ENCODE results near the gene TMEM45B. TPM values are rescaled to one million over a fixed set of nuclear protein-coding genes. Genes with fewer than 3 reads are reported as not detected.
"Not testable (repeated sequence)": the region's sequence is repeated elsewhere in the genome, so short reads cannot be mapped to it uniquely, and the experiment has no call there.

The TMEM45B gene
- total RNA-seq, 4 donors from 2014 or later = not detected

GRCh38 chr11:129770993-129771392 lies 44.7 kb upstream of the TMEM45B start:
- TF ChIP-seq EP300 (IDR thresholded peaks at IDR 0.05) (no peak), POLR2A (IDR thresholded peaks at IDR 0.05) (no peak), CTCF (IDR thresholded peaks at IDR 0.05) (no peak)
- H3K4me3 ChIP-seq = no peak overlapping the region
- WGBS, 2 donors = 71 to 75% methylated on average over 1 of the region's 1 CpG
- no peak for DNase-seq (ENCODE audit: low spot score in 2 of 2)
- no peak overlapping the region for H3K27ac ChIP-seq
- H3K4me1 ChIP-seq = no peaks in the 10 kb centered on the region
- no peaks in the 10 kb centered on the region for H3K36me3 ChIP-seq
- no peaks in the 10 kb centered on the region for H3K27me3 ChIP-seq
- H3K9me3 ChIP-seq = peaks cover 0 to 35% (median 0%) of the 10 kb centered on the region in 4 donors

GRCh38 chr11:129771456-129771855 lies 44.2 kb upstream of the TMEM45B start:
- H3K27ac ChIP-seq; H3K36me3 ChIP-seq; DNase-seq (ENCODE audit: low spot score in 2 of 2); H3K27me3 ChIP-seq; H3K4me1 ChIP-seq; H3K4me3 ChIP-seq: not testable (repeated sequence)
- peaks cover 0 to 35% (median 0%) of the 10 kb centered on the region in 4 donors for H3K9me3 ChIP-seq
- 80% methylated on average over 1 of the region's 1 CpG for WGBS, 2 donors

- H3K4me1 ChIP-seq = no peaks in the 10 kb centered on the region
- H3K27me3 ChIP-seq = no peaks in the 10 kb centered on the region
- H3K36me3 ChIP-seq = no peaks in the 10 kb centered on the region
- H3K9me3 ChIP-seq = peaks cover 0 to 1% (median 0%) of the 10 kb centered on the region in 4 donors
- no peak overlapping the region for H3K27ac ChIP-seq
- no peak overlapping the region for H3K4me3 ChIP-seq
- 71 to 74% methylated on average over 5 of the region's 5 CpGs for WGBS, 2 donors
- DNase-seq (ENCODE audit: low spot score in 2 of 2) = no peak
- TF ChIP-seq CTCF (IDR thresholded peaks at IDR 0.05) = no peak
- no peak for TF ChIP-seq POLR2A (IDR thresholded peaks at IDR 0.05)
- TF ChIP-seq EP300 (IDR thresholded peaks at IDR 0.05) = no peak
Measured at GRCh38 chr11:129778877-129779276, 36.8 kb upstream of the TMEM45B start.

- Histone ChIP-seq H3K9me3 (no peaks in the 10 kb centered on the region), H3K27me3 (no peaks in the 10 kb centered on the region), H3K4me1 (no peaks in the 10 kb centered on the region), H3K36me3 (no peaks in the 10 kb centered on the region), H3K27ac (no peak overlapping the region), H3K4me3 (no peak overlapping the region)
- no peak for TF ChIP-seq POLR2A (IDR thresholded peaks at IDR 0.05)
- TF ChIP-seq CTCF (IDR thresholded peaks at IDR 0.05) = no peak
- TF ChIP-seq EP300 (IDR thresholded peaks at IDR 0.05) = no peak
- DNase-seq (ENCODE audit: low spot score in 2 of 2) = no peak
- WGBS, 2 donors = 69 to 79% methylated on average over 3 of the region's 3 CpGs
Measured at GRCh38 chr11:129779342-129779741, 36.3 kb upstream of the TMEM45B start.

- no peak for DNase-seq (ENCODE audit: low spot score in 2 of 2)
Measured at GRCh38 chr11:129785383-129786111, 30.1 kb upstream of the TMEM45B start.

GRCh38 chr11:129786112-129786416 lies 29.6 kb upstream of the TMEM45B start:
- H3K9me3 ChIP-seq; H3K4me1 ChIP-seq; H3K4me3 ChIP-seq; H3K27me3 ChIP-seq; DNase-seq (ENCODE audit: low spot score in 2 of 2); H3K27ac ChIP-seq; H3K36me3 ChIP-seq: not testable (repeated sequence)
- WGBS, 2 donors = 54 to 66% methylated on average over 2 of the region's 2 CpGs

More at GRCh38 chr11:129785383-129786111, 30.1 kb upstream of the TMEM45B start:
- Histone ChIP-seq H3K9me3 (no peaks in the 10 kb centered on the region), H3K36me3 (no peaks in the 10 kb centered on the region), H3K4me3 (no peak overlapping the region), H3K4me1 (no peaks in the 10 kb centered on the region), H3K27me3 (no peaks in the 10 kb centered on the region), H3K27ac (no peak overlapping the region)
- TF ChIP-seq EP300 (IDR thresholded peaks at IDR 0.05) = no peak
- 59 to 66% methylated on average over 3 of the region's 3 CpGs for WGBS, 2 donors
